DOHH2 (cell line): ENCODE measurements around the gene PPFIBP2.

Experiments
- H3F3A ChIP-seq: fragments of 200-600 bp; sonication (generic), shearing (Covaris generic); 2 replicates; pipeline ENCODE4 v1.6.0; 2016; ENCODE audit warnings: antibody characterized with exemption, mild to moderate bottlenecking; ENCODE audit not compliant: control insufficient read depth, insufficient read depth
- H3K27ac ChIP-seq: fragments of 200-600 bp; sonication (generic); 2 replicates; pipeline ENCODE4 v1.5.1; 2014; ENCODE audit warnings: low read depth, mild to moderate bottlenecking, low read length, moderate library complexity
- H3K27me3 ChIP-seq: fragments of 200-600 bp; sonication (generic); 2 replicates; pipeline ENCODE4 v1.6.1; 2014; ENCODE audit warnings: mild to moderate bottlenecking, low read length, mixed read lengths; ENCODE audit not compliant: control insufficient read depth
- H3K36me3 ChIP-seq: fragments of 200-600 bp; sonication (generic); 2 replicates; pipeline ENCODE4 v1.6.1; 2014; ENCODE audit warnings: mild to moderate bottlenecking, low read length, moderate library complexity, mixed read lengths; ENCODE audit not compliant: control insufficient read depth
- H3K4me1 ChIP-seq: fragments of 200-600 bp; sonication (generic); 2 replicates; pipeline ENCODE4 v1.6.1; 2014; ENCODE audit warnings: mild to moderate bottlenecking, low read length, mixed read lengths; ENCODE audit not compliant: control insufficient read depth
- H3K4me2 ChIP-seq: fragments of 200-600 bp; sonication (generic); 2 replicates; pipeline ENCODE4 v1.6.0; 2014; ENCODE audit warnings: mild to moderate bottlenecking, low read length, moderate library complexity
- H3K4me3 ChIP-seq: fragments of 200-600 bp; sonication (generic); 2 replicates; pipeline ENCODE4 v1.5.1; 2014; ENCODE audit warnings: mild to moderate bottlenecking, low read length, mixed read lengths
- H3K79me2 ChIP-seq: fragments of 200-600 bp; sonication (generic); 2 replicates; pipeline ENCODE4 v1.6.1; 2014; ENCODE audit warnings: mild to moderate bottlenecking, low read length, mixed read lengths; ENCODE audit not compliant: control insufficient read depth
- H3K9me2 ChIP-seq: fragments of 200-600 bp; sonication (generic); replicated peaks from 2 replicates; pipeline ENCODE4 v1.6.1; 2014; ENCODE audit warnings: mild to moderate bottlenecking, low read length, mixed read lengths; ENCODE audit not compliant: control insufficient read depth
- H3K9me3 ChIP-seq: fragments of 200-600 bp; sonication (generic); 2 replicates; pipeline ENCODE4 v1.6.1; 2014; ENCODE audit warnings: antibody characterized with exemption, low read length, mixed read lengths; ENCODE audit not compliant: control insufficient read depth, insufficient read depth
- H4K20me1 ChIP-seq: fragments of 200-600 bp; sonication (generic); 2 replicates; pipeline ENCODE4 v1.6.0; 2014; ENCODE audit warnings: low read depth, mild to moderate bottlenecking, antibody characterized with exemption, low read length, moderate library complexity; ENCODE audit not compliant: control insufficient read depth, insufficient read depth
- CTCF ChIP-seq: fragments of 200-600 bp; sonication (generic); IDR thresholded peaks from one replicate; pipeline ENCODE4 v1.5.1; 2014; ENCODE audit warnings: antibody characterized with exemption, mild to moderate bottlenecking, low read depth, low read length; ENCODE audit not compliant: poor library complexity, severe bottlenecking
- EZH2phosphoT487 ChIP-seq: fragments of 200-600 bp; sonication (generic); IDR thresholded peaks from 2 replicates; pipeline ENCODE4 v1.6.1; 2017; ENCODE audit warnings: borderline replicate concordance, mild to moderate bottlenecking, antibody characterized with exemption, low read length, moderate library complexity, mixed read lengths

Gene PPFIBP2

DNA sequence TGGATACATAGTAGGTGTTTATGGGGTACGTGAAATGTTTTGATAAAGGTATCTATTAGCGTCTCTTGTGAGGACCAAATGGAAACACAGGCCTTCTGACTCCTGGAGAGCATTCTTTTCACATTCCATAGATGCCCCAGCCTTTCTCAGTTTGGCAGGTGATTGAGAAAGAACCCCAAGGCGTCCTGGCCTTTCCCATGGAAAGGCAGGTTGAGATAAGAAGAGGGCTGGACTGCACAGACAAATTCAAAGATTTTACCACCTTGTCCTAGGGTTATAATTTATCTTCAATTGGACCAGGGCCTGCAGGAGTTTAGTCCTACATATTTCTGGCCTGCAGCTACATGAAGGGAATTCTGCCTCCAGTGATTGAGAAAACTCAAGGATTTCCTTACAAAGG lies 29.2 kb upstream of the PPFIBP2 start:
- H3K4me2 ChIP-seq, result no peak overlapping the region
- no peaks in the 10 kb centered on the region for H3K79me2 ChIP-seq
- no peak overlapping the region for H3K4me3 ChIP-seq
- H3K4me1 ChIP-seq, result no peaks in the 10 kb centered on the region
- H3K27ac ChIP-seq, result no peak overlapping the region
- no peaks in the 10 kb centered on the region for H4K20me1 ChIP-seq
- no peaks in the 10 kb centered on the region for H3K9me3 ChIP-seq
- TF ChIP-seq EZH2phosphoT487, result no peak
- TF ChIP-seq CTCF, result no peak
- H3K27me3 ChIP-seq, result no peaks in the 10 kb centered on the region
- H3F3A ChIP-seq, result no peaks in the 10 kb centered on the region
- no peaks in the 10 kb centered on the region for H3K9me2 ChIP-seq
- no peaks in the 10 kb centered on the region for H3K36me3 ChIP-seq

- H3K27ac ChIP-seq, result no peak within 1 kb of the TSS
- H3K9me3 ChIP-seq, result no peaks in the 10 kb centered on the region
- no peak within 1 kb of the TSS for H3K4me3 ChIP-seq
- H3K4me1 ChIP-seq, result no peaks in the 10 kb centered on the region
- H4K20me1 ChIP-seq, result no peaks in the 10 kb centered on the region
- no peaks in the 10 kb centered on the region for H3K79me2 ChIP-seq
- no peaks in the 10 kb centered on the region for H3K27me3 ChIP-seq
- H3F3A ChIP-seq, result no peaks in the 10 kb centered on the region
- no peaks in the 10 kb centered on the region for H3K9me2 ChIP-seq
- H3K36me3 ChIP-seq, result no peaks in the 10 kb centered on the region
- no peak for TF ChIP-seq EZH2phosphoT487
- TF ChIP-seq CTCF, result no peak
- no peak within 1 kb of the TSS for H3K4me2 ChIP-seq
Observed at GRCh38 chr11:7485186-7486097, 28.4 kb upstream of the PPFIBP2 start, which contains the start of gene OLFML1. TSS of gene OLFML1 (plus strand) at chr11:7485506. CDS start at chr11:7485876, 370 bp downstream.

- Histone ChIP-seq H3K9me3 (no peaks in the 10 kb centered on the region), H3K4me3 (no peak overlapping the region), H3K9me2 (no peaks in the 10 kb centered on the region), H3K27me3 (no peaks in the 10 kb centered on the region), H3K4me2 (no peak overlapping the region), H3F3A (no peaks in the 10 kb centered on the region), H4K20me1 (no peaks in the 10 kb centered on the region), H3K4me1 (no peaks in the 10 kb centered on the region), H3K27ac (no peak overlapping the region), H3K36me3 (no peaks in the 10 kb centered on the region), H3K79me2 (no peaks in the 10 kb centered on the region)
- no peak for TF ChIP-seq CTCF
- TF ChIP-seq EZH2phosphoT487, result no peak
Observed at GRCh38 chr11:7486098-7486780, 27.6 kb upstream of the PPFIBP2 start.
